H1 (cell line): ENCODE data around the gene SASS6. TPM values are rescaled to one million over a fixed set of nuclear protein-coding genes. Genes with fewer than 3 reads are reported as not detected.

ENCODE experiments used
- CTCF ChIA-PET: fragments of 300-600 bp; sonication (Branson Sonifier 250); formaldehyde crosslinking; loops from one replicate; lab custom pipeline; 2021; ENCODE audit not compliant: partially characterized antibody; lab: Charles Lee
- POLR2A ChIA-PET: fragments of 300-600 bp; sonication (Branson Sonifier 250); formaldehyde crosslinking; loops from one replicate; lab custom pipeline; 2021; ENCODE audit warnings: inconsistent platforms; ENCODE audit not compliant: partially characterized antibody; lab: Charles Lee
- DNase-seq, 2 experiments: peaks; one replicate each; pipeline versions ENCODE4 v3.0.0 to v3.0.0-alpha.2; 2010 to 2022; ENCODE audit warnings: low spot score in 2 of 2, low read depth in 1 of 2, mixed read lengths in 1 of 2
- FAIRE-seq: peaks from 2 replicates; lab custom pipeline; 2011; peaks lifted over from hg19 to GRCh38; lab: Jason Lieb, UNC
- H2AFZ ChIP-seq: 2 replicates; pipeline ENCODE4 v1.8.1; 2012; ENCODE audit warnings: low read length, inconsistent platforms
- H2AK5ac ChIP-seq: 2 replicates; pipeline ENCODE4 v1.6.1; 2013; ENCODE audit warnings: low read depth, low read length
- H2BK120ac ChIP-seq: replicated peaks from 2 replicates; pipeline ENCODE3; 2013; ENCODE audit warnings: low read depth, low read length, inconsistent platforms
- H2BK12ac ChIP-seq: 2 replicates; pipeline ENCODE4 v1.6.1; 2013; ENCODE audit warnings: low read depth, low read length
- H2BK15ac ChIP-seq: 2 replicates; pipeline ENCODE4 v1.6.1; 2013; ENCODE audit warnings: low read length
- H2BK20ac ChIP-seq: 2 replicates; pipeline ENCODE4 v1.6.1; 2013; ENCODE audit warnings: low read length
- H2BK5ac ChIP-seq: 2 replicates; pipeline ENCODE4 v1.6.1; 2013; ENCODE audit warnings: low read depth, low read length
- H3K14ac ChIP-seq: 2 replicates; pipeline ENCODE4 v1.6.1; 2013; ENCODE audit warnings: inconsistent platforms; ENCODE audit not compliant: insufficient read length
- H3K18ac ChIP-seq: 2 replicates; pipeline ENCODE4 v1.6.1; 2013; ENCODE audit warnings: low read length; ENCODE audit errors: extremely low read depth
- H3K23ac ChIP-seq: 2 replicates; pipeline ENCODE4 v1.6.1; 2013; ENCODE audit warnings: inconsistent platforms; ENCODE audit not compliant: insufficient read length
- H3K23me2 ChIP-seq: 2 replicates; pipeline ENCODE4 v1.6.1; 2013; ENCODE audit warnings: low read depth, low read length
- H3K27ac ChIP-seq: 2 replicates; pipeline ENCODE4 v1.6.1; 2011; ENCODE audit warnings: low read depth, low read length, inconsistent platforms
- H3K27me3 ChIP-seq, 4 experiments: replicated peaks in 1 of 4; 1 replicate in 1 of 4; 2 replicates in 3 of 4; pipeline versions ENCODE4 v1.6.1 to v1.8.1; 2011 to 2013; ENCODE audit warnings: low read length in 3 of 4, mild to moderate bottlenecking in 3 of 4, inconsistent platforms in 2 of 4, mixed read lengths in 2 of 4, moderate library complexity in 1 of 4; ENCODE audit not compliant: control insufficient read depth in 3 of 4, insufficient read depth in 3 of 4; ENCODE audit errors: extremely low read depth in 1 of 4
- H3K36me3 ChIP-seq, 4 experiments: 2 replicates each; pipeline versions ENCODE4 v1.6.1 to v1.8.1; 2011 to 2013; ENCODE audit warnings: mild to moderate bottlenecking in 4 of 4, low read length in 3 of 4, moderate library complexity in 2 of 4, control low read depth in 1 of 4, inconsistent platforms in 1 of 4; ENCODE audit not compliant: insufficient read depth in 4 of 4, control insufficient read depth in 2 of 4
- H3K4ac ChIP-seq: replicated peaks from 2 replicates; pipeline ENCODE3; 2013; ENCODE audit warnings: low read length, low read depth, mixed read lengths, inconsistent platforms; ENCODE audit not compliant: insufficient read length
- H3K4me1 ChIP-seq, 4 experiments: replicated peaks in 1 of 4; 1 replicate in 1 of 4; 2 replicates in 3 of 4; pipeline versions ENCODE4 v1.6.1 to v1.8.1; 2011 to 2013; ENCODE audit warnings: low read length in 3 of 4, inconsistent platforms in 2 of 4, mixed read lengths in 1 of 4; ENCODE audit not compliant: insufficient read depth in 4 of 4, control insufficient read depth in 3 of 4
- H3K4me2 ChIP-seq, 2 experiments: 2 replicates each; pipeline versions ENCODE4 v1.6.1 to v1.8.1; 2011 to 2013; ENCODE audit warnings: low read depth in 2 of 2, low read length in 2 of 2, control low read depth in 1 of 2, inconsistent platforms in 1 of 2, mild to moderate bottlenecking in 1 of 2; ENCODE audit not compliant: insufficient read depth in 1 of 2
- H3K4me3 ChIP-seq, 4 experiments: fragments of 200-600, 300-600 bp in 1 of 4; sonication (generic), shearing (Covaris generic), sonication (Bioruptor Twin) in 1 of 4; 2 replicates each; pipeline versions ENCODE4 v1.5.1 to v1.8.1; 2011 to 2016; ENCODE audit warnings: low read length in 4 of 4, low read depth in 3 of 4, control low read depth in 2 of 4, inconsistent platforms in 2 of 4, mild to moderate bottlenecking in 2 of 4, mixed read lengths in 1 of 4, moderate library complexity in 1 of 4; ENCODE audit not compliant: insufficient read depth in 2 of 4; ENCODE audit errors: extremely low read depth in 1 of 4
- H3K56ac ChIP-seq: replicated peaks from 2 replicates; pipeline ENCODE3; 2013; ENCODE audit warnings: low read depth, mild to moderate bottlenecking, mixed read lengths, low read length, inconsistent platforms; ENCODE audit not compliant: insufficient read length
- H3K79me1 ChIP-seq: 2 replicates; pipeline ENCODE4 v1.6.1; 2013; ENCODE audit warnings: low read depth, low read length, control low read depth
- H3K79me2 ChIP-seq, 2 experiments: 2 replicates each; pipeline versions ENCODE4 v1.6.1 to v1.8.1; 2012 to 2013; ENCODE audit warnings: low read length in 2 of 2, mild to moderate bottlenecking in 2 of 2, inconsistent platforms in 1 of 2; ENCODE audit not compliant: insufficient read depth in 2 of 2, control insufficient read depth in 1 of 2
- H3K9ac ChIP-seq, 4 experiments: replicated peaks in 1 of 4; 1 replicate in 1 of 4; 2 replicates in 3 of 4; pipeline versions ENCODE4 v1.6.1 to v1.8.1; 2011 to 2013; ENCODE audit warnings: low read depth in 3 of 4, low read length in 3 of 4, control low read depth in 2 of 4, mild to moderate bottlenecking in 2 of 4, moderate library complexity in 2 of 4, inconsistent platforms in 1 of 4; ENCODE audit errors: extremely low read depth in 1 of 4
- H3K9me3 ChIP-seq, 2 experiments: 2 replicates each; pipeline versions ENCODE4 v1.6.1 to v1.8.1; 2012 to 2013; ENCODE audit warnings: mild to moderate bottlenecking in 2 of 2, moderate library complexity in 2 of 2, control low read depth in 1 of 2, inconsistent platforms in 1 of 2, low read depth in 1 of 2, low read length in 1 of 2, mixed read lengths in 1 of 2; ENCODE audit not compliant: insufficient read depth in 2 of 2
- H4K20me1 ChIP-seq, 2 experiments: replicated peaks in 1 of 2; 2 replicates each; pipeline versions ENCODE3 to v1.8.1; 2011 to 2013; ENCODE audit warnings: inconsistent platforms in 2 of 2, low read length in 2 of 2, mild to moderate bottlenecking in 1 of 2; ENCODE audit not compliant: insufficient read depth in 2 of 2, control insufficient read depth in 1 of 2
- H4K5ac ChIP-seq: 2 replicates; pipeline ENCODE4 v1.6.1; 2013; ENCODE audit warnings: low read length, low read depth, mixed read lengths, inconsistent platforms; ENCODE audit not compliant: insufficient read length
- H4K8ac ChIP-seq: 2 replicates; pipeline ENCODE4 v1.8.0; 2013; ENCODE audit warnings: mild to moderate bottlenecking, moderate library complexity, low read length, inconsistent platforms; ENCODE audit not compliant: insufficient read depth; ENCODE audit errors: extremely low read depth
- H4K91ac ChIP-seq: replicated peaks from 2 replicates; pipeline ENCODE3; 2013; ENCODE audit warnings: low read length, mixed read lengths, inconsistent platforms; ENCODE audit not compliant: insufficient read length
- BRCA1 ChIP-seq: IDR thresholded peaks from 2 replicates; pipeline ENCODE4 v1.6.1; 2012; ENCODE audit warnings: low read depth, low read length, improper control_type of control experiment
- CREB1 ChIP-seq: IDR thresholded peaks from 2 replicates; pipeline ENCODE4 v1.6.1; 2012; ENCODE audit warnings: inconsistent platforms
- CTBP2 ChIP-seq: IDR thresholded peaks from 2 replicates; pipeline ENCODE4 v1.7.0; 2011; ENCODE audit warnings: borderline replicate concordance, mild to moderate bottlenecking, moderate library complexity, mixed read lengths, low read length; ENCODE audit not compliant: insufficient read depth, insufficient read length
- EP300 ChIP-seq, 2 experiments: IDR thresholded peaks; 1 replicate in 1 of 2; 2 replicates in 1 of 2; pipeline ENCODE4 v1.6.1; 2011 to 2012; ENCODE audit warnings: low read depth in 2 of 2, low read length in 2 of 2, mild to moderate bottlenecking in 2 of 2, borderline replicate concordance in 1 of 2, inconsistent platforms in 1 of 2, moderate library complexity in 1 of 2
- JUND ChIP-seq: IDR thresholded peaks from 2 replicates; pipeline ENCODE4 v1.6.1; 2011; ENCODE audit warnings: mild to moderate bottlenecking, improper control_type of control experiment, low read length
- KDM4A ChIP-seq: IDR thresholded peaks from one replicate; pipeline ENCODE4 v1.7.1; 2012; ENCODE audit warnings: low read depth, mild to moderate bottlenecking, moderate library complexity, low read length, inconsistent platforms; ENCODE audit not compliant: severe bottlenecking
- POU5F1 ChIP-seq: IDR thresholded peaks from 2 replicates; pipeline ENCODE4 v1.6.1; 2011; ENCODE audit warnings: low read depth, mild to moderate bottlenecking, low read length, moderate library complexity
- RNF2 ChIP-seq: fragments of 200-900, 300-1000 bp; sonication (generic); IDR thresholded peaks from 2 replicates; pipeline ENCODE4 v1.7.1; 2016; ENCODE audit warnings: borderline replicate concordance, low read depth, mild to moderate bottlenecking, antibody characterized with exemption, low read length; ENCODE audit not compliant: poor library complexity, severe bottlenecking; ENCODE audit errors: missing control alignments
- WGBS, 2 experiments: shearing (Covaris generic) in 1 of 2; methylation state at CpG; one replicate each; pipeline versions ENCODE4 v1.1.6 to v1.1.7; 2013 to 2015; ENCODE audit warnings: low lambda C conversion rate in 2 of 2, mixed read lengths in 2 of 2, inconsistent platforms in 1 of 2, low coverage in 1 of 2, missing lambda C conversion rate in 1 of 2; ENCODE audit not compliant: insufficient replicate concordance in 2 of 2, insufficient coverage in 1 of 2, insufficient read length in 1 of 2; ENCODE audit errors: extremely low coverage in 1 of 2, missing lambda C conversion rate in 1 of 2; 5-methylcytosine and 5-hydroxymethylcytosine counted together
- polyA plus RNA-seq, 7 experiments: library from polyadenylated mRNA; depleted of rRNA in 3 of 7; stranded (reverse) in 5 of 7; unstranded in 2 of 7; fragments of >200 nt in 5 of 7; fragments of 200-250 nt in 2 of 7; gene quantifications; 1 replicate in 5 of 7; 2 replicates in 1 of 7; 4 replicates in 1 of 7; pipeline versions ENCODE4 v1.2.1 to v1.2.3, GENCODE V29; 2011 to 2013; ENCODE audit warnings: missing spikeins in 2 of 7, mixed read lengths in 2 of 7
- total RNA-seq: library from RNA; stranded (reverse); fragmentation: NEBNext Ultra II Directional; extraction: Animal tissue kit (Norgen Biotek cat#: 25700); gene quantifications from 2 replicates; pipeline ENCODE4 v1.2.1, GENCODE V29; 2021

SASS6 gene
- total and polyA plus RNA-seq, 2 of the 8 experiments (the other 6 are each of a cell fraction or from before 2014, with no cell fraction given) = 1.2 to 13.8 TPM

DNA sequence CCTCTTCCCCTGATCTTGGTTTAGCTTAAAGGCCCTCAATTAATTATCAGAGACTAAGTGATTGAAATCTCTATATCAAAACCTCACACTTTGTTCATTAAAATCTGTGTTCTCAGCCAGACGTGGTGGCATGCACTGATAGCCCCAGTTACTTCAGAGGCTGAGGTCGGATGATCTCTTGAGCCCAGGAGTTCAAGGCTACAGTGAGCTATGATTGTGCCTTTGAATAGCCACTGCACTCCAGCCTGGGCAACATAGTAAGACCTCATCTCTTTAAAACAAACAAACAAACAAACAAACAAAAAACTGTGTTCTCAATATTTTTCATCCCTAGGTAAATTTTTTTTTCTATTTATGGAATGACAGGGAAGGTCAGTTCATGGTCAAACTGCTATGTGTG, 18.9 kb upstream of the SASS6 start:
- H3K4ac ChIP-seq = no peak overlapping the region
- POLR2A ChIA-PET = interaction anchor here (2.0 kb wide), 1 partner anchor 19 kb away, joined by 7 read pairs; the partner anchor contains the start of genes SASS6 and TRMT13
- H2BK20ac ChIP-seq = no peak overlapping the region
- no peak overlapping the region for H2AFZ ChIP-seq
- H3K4me3 ChIP-seq = no peak overlapping the region
- no peak overlapping the region for H2AK5ac ChIP-seq
- no peak overlapping the region for H4K91ac ChIP-seq
- H4K20me1 ChIP-seq = no peaks in the 10 kb centered on the region
- H3K23me2 ChIP-seq = no peaks in the 10 kb centered on the region
- H2BK5ac ChIP-seq = no peak overlapping the region
- H3K27ac ChIP-seq = no peak overlapping the region
- no peak overlapping the region for H3K14ac ChIP-seq
- no peaks in the 10 kb centered on the region for H3K27me3 ChIP-seq
- no peaks in the 10 kb centered on the region for H3K9me3 ChIP-seq
- no peak overlapping the region for H3K23ac ChIP-seq
- H2BK12ac ChIP-seq = no peak overlapping the region
- no peak overlapping the region for H3K56ac ChIP-seq
- H3K36me3 ChIP-seq = peaks cover 0 to 20% (median 0%) of the 10 kb centered on the region in 4 experiments; a peak in 2 of 8 replicates
- no peaks in the 10 kb centered on the region for H3K79me2 ChIP-seq
- WGBS, 2 experiments = 80% methylated on average over 2 of the region's 2 CpGs; no CpG with 5 or more reads in 1 of the 2 experiments
- no peaks in the 10 kb centered on the region for H3K79me1 ChIP-seq
- H4K5ac ChIP-seq = no peak overlapping the region
- H3K9ac ChIP-seq = no peak overlapping the region
- no peak overlapping the region for H4K8ac ChIP-seq
- no peak overlapping the region for H2BK120ac ChIP-seq
- CTCF ChIA-PET = no interaction called here
- no peak overlapping the region for H3K18ac ChIP-seq
- H3K4me1 ChIP-seq = peaks cover 0 to 6% (median 2%) of the 10 kb centered on the region in 4 experiments; a peak in 3 of 7 replicates
- no peak overlapping the region for H2BK15ac ChIP-seq
- DNase-seq (no peak), FAIRE-seq (no peak)
- H3K4me2 ChIP-seq = no peak overlapping the region
- TF ChIP-seq EP300 (IDR thresholded peaks at IDR 0.05; ENCODE audit: borderline replicate concordance in 1 of 2, low read depth in 2 of 2, low read length in 2 of 2) (no peak), JUND (no peak), KDM4A (no peak), RNF2 (no peak), BRCA1 (no peak), POU5F1 (no peak), CTBP2 (no peak), CREB1 (no peak)
